CD14-positive monocyte (primary cell): Measurements from ENCODE around the gene CAD. TPM values are rescaled to one million over a fixed set of nuclear protein-coding genes. Genes with fewer than 3 reads are reported as not detected.

Experiments
- DNase-seq, 3 donors: peaks; one replicate each; pipeline ENCODE4 v3.0.0-alpha.2; 2011 to 2022
- H2AFZ ChIP-seq: 2 replicates; pipeline ENCODE4 v1.6.0; 2012; ENCODE audit warnings: mild to moderate bottlenecking, low read depth, low read length, inconsistent platforms; ENCODE audit not compliant: insufficient read depth, poor library complexity, severe bottlenecking
- H3K27ac ChIP-seq, 2 donors: 1 replicate in 1 of 2; 2 replicates in 1 of 2; pipeline ENCODE4 v1.5.1; 2012 to 2013; ENCODE audit warnings: low read length in 2 of 2, control low read depth in 1 of 2, inconsistent platforms in 1 of 2, low read depth in 1 of 2, mild to moderate bottlenecking in 1 of 2
- H3K27me3 ChIP-seq, 2 donors: one replicate each; pipeline versions ENCODE4 v1.6.0 to v1.6.1; 2011 to 2013; ENCODE audit warnings: low read length in 2 of 2; ENCODE audit not compliant: control insufficient read depth in 2 of 2, insufficient read depth in 2 of 2
- H3K36me3 ChIP-seq, 2 donors: replicated peaks in 1 of 2; 1 replicate in 1 of 2; 2 replicates in 1 of 2; pipeline versions ENCODE4 v1.5.1 to v1.6.1; 2012 to 2013; ENCODE audit warnings: low read length in 2 of 2, control low read depth in 1 of 2, inconsistent platforms in 1 of 2, mild to moderate bottlenecking in 1 of 2; ENCODE audit not compliant: insufficient read depth in 2 of 2, control insufficient read depth in 1 of 2
- H3K4me1 ChIP-seq, 2 donors: 1 replicate in 1 of 2; 2 replicates in 1 of 2; pipeline versions ENCODE4 v1.5.1 to v1.6.1; 2012 to 2013; ENCODE audit warnings: low read length in 2 of 2, control low read depth in 1 of 2, inconsistent platforms in 1 of 2, mild to moderate bottlenecking in 1 of 2, moderate library complexity in 1 of 2; ENCODE audit not compliant: insufficient read depth in 2 of 2, control insufficient read depth in 1 of 2
- H3K4me2 ChIP-seq: replicated peaks from 2 replicates; pipeline ENCODE3; 2012; ENCODE audit warnings: low read length, moderate library complexity, mild to moderate bottlenecking; ENCODE audit not compliant: poor library complexity, severe bottlenecking; ENCODE audit errors: extremely low read depth
- H3K4me3 ChIP-seq, 3 experiments: fragments of 200-600 bp in 1 of 3; sonication (generic) in 1 of 3; replicated peaks in 1 of 3; 1 replicate in 2 of 3; 2 replicates in 1 of 3; pipeline ENCODE4 v1.5.1; 2011 to 2013; ENCODE audit warnings: low read length in 3 of 3, mild to moderate bottlenecking in 3 of 3, control low read depth in 2 of 3, low read depth in 2 of 3, inconsistent platforms in 1 of 3, moderate library complexity in 1 of 3
- H3K79me2 ChIP-seq: 2 replicates; pipeline ENCODE4 v1.6.0; 2012; ENCODE audit warnings: mild to moderate bottlenecking, control low read depth, inconsistent platforms, low read length, moderate library complexity; ENCODE audit not compliant: insufficient read depth
- H3K9ac ChIP-seq: 2 replicates; pipeline ENCODE4 v1.6.0; 2017; ENCODE audit warnings: low read length, mild to moderate bottlenecking; ENCODE audit not compliant: insufficient read depth, poor library complexity, severe bottlenecking
- H3K9me3 ChIP-seq, 2 donors: replicated peaks in 1 of 2; 1 replicate in 1 of 2; 2 replicates in 1 of 2; pipeline versions ENCODE4 v1.5.1 to v1.6.1; 2012 to 2013; ENCODE audit warnings: low read length in 2 of 2, control low read depth in 1 of 2; ENCODE audit not compliant: control insufficient read depth in 1 of 2, insufficient read depth in 1 of 2
- H4K20me1 ChIP-seq: 2 replicates; pipeline ENCODE4 v1.6.0; 2012; ENCODE audit warnings: mild to moderate bottlenecking, low read length, control low read depth, moderate library complexity; ENCODE audit not compliant: insufficient read depth
- H3K27ac Mint-ChIP-seq, 7 donors: one replicate each; pipeline ENCODE4 v1.8.0; 2020; ENCODE audit warnings: mild to moderate bottlenecking in 7 of 7, mixed read lengths in 7 of 7, moderate library complexity in 6 of 7, inconsistent platforms in 2 of 7
- H3K27me3 Mint-ChIP-seq, 3 donors: one replicate each; pipeline ENCODE4 v1.8.0; 2021 to 2022; ENCODE audit warnings: low read depth in 3 of 3, mild to moderate bottlenecking in 3 of 3, mixed read lengths in 3 of 3, moderate library complexity in 3 of 3, inconsistent platforms in 1 of 3
- H3K36me3 Mint-ChIP-seq, 2 donors: one replicate each; pipeline ENCODE4 v1.8.0; 2020; ENCODE audit warnings: mixed read lengths in 2 of 2, inconsistent platforms in 1 of 2, mild to moderate bottlenecking in 1 of 2
- H3K4me1 Mint-ChIP-seq: one replicate; pipeline ENCODE4 v1.8.0; 2020; ENCODE audit warnings: mild to moderate bottlenecking, mixed read lengths
- H3K4me3 Mint-ChIP-seq, 2 donors: one replicate each; pipeline ENCODE4 v1.8.0; 2020; ENCODE audit warnings: mild to moderate bottlenecking in 2 of 2, mixed read lengths in 2 of 2, moderate library complexity in 1 of 2
- H3K9me3 Mint-ChIP-seq, 7 donors: one replicate each; pipeline ENCODE4 v1.8.0; 2020 to 2022; ENCODE audit warnings: mixed read lengths in 7 of 7, mild to moderate bottlenecking in 6 of 7, moderate library complexity in 6 of 7, inconsistent platforms in 2 of 7
- WGBS: methylation state at CpG from one replicate; pipeline ENCODE4 v1.1.5; 2013; ENCODE audit warnings: missing lambda C conversion rate; ENCODE audit not compliant: insufficient coverage; 5-methylcytosine and 5-hydroxymethylcytosine counted together
- intact Hi-C, 2 donors: fragments of 100-400 bp; cut with micrococcal nuclease; formaldehyde crosslinking; loops; one replicate each; pipeline versions ENCODE4 v1.15.0 to v1.15.1; 2023
- polyA plus RNA-seq, 3 donors: library from polyadenylated mRNA; depleted of rRNA in 1 of 3; unstranded in 2 of 3; stranded (reverse) in 1 of 3; fragments of 300-500 nt in 2 of 3; fragments of >200 nt in 1 of 3; fragmentation: Illumina TruSeq in 2 of 3; gene quantifications; 1 replicate in 2 of 3; 2 replicates in 1 of 3; pipeline ENCODE4 v1.2.3, GENCODE V29; 2012 to 2021
- TF ChIP-seq, protein P1 (sequence below): fragments of 200-600 bp; IDR thresholded peaks from one replicate; pipeline ENCODE4 v1.8.0; 2022; ENCODE audit warnings: antibody characterized with exemption, mild to moderate bottlenecking

CAD gene
- polyA plus RNA-seq, 3 donors, result 0.71 to 17.3 (median 1.7) TPM

DNA sequence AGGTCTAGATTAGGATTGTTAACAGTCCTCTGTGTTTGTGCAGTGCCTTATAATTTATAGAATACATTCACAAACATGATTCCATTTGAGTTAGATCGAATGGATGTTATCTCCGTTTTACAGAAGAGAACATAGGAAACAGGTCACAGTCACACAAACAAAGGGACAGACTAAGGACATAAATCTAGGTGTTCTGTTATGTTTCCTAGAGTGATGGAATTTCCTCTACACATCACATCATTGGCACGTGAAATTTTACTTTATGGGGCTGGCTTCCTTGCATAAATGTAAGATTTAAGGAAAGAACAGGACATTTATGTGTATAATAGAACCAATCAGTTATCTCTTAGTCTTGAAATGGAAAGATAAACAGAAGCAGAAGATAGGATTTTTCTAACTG lies 71.4 kb downstream of the CAD start:
- intact Hi-C loops, result no loop called here
- no peak overlapping the region for H2AFZ ChIP-seq
- H3K4me1 ChIP-seq, result peaks cover 0 to 7% of the 10 kb centered on the region in 2 donors
- no peak overlapping the region for H3K27ac ChIP-seq
- H3K4me3 ChIP-seq, result no peak overlapping the region
- no peaks in the 10 kb centered on the region for H3K27me3 ChIP-seq
- no peaks in the 10 kb centered on the region for H3K9me3 ChIP-seq
- no peak overlapping the region for H3K4me2 ChIP-seq
- DNase-seq, result no peak
- Mint-ChIP-seq H3K27me3 (peaks cover 1 to 7% (median 4%) of the 10 kb centered on the region in 3 donors), H3K36me3 (no peaks in the 10 kb centered on the region), H3K9me3 (no peaks in the 10 kb centered on the region), H3K4me1 (peaks cover 2% of the 10 kb centered on the region), H3K4me3 (no peak overlapping the region), H3K27ac (no peak overlapping the region)
- TF ChIP-seq, protein P1, sequence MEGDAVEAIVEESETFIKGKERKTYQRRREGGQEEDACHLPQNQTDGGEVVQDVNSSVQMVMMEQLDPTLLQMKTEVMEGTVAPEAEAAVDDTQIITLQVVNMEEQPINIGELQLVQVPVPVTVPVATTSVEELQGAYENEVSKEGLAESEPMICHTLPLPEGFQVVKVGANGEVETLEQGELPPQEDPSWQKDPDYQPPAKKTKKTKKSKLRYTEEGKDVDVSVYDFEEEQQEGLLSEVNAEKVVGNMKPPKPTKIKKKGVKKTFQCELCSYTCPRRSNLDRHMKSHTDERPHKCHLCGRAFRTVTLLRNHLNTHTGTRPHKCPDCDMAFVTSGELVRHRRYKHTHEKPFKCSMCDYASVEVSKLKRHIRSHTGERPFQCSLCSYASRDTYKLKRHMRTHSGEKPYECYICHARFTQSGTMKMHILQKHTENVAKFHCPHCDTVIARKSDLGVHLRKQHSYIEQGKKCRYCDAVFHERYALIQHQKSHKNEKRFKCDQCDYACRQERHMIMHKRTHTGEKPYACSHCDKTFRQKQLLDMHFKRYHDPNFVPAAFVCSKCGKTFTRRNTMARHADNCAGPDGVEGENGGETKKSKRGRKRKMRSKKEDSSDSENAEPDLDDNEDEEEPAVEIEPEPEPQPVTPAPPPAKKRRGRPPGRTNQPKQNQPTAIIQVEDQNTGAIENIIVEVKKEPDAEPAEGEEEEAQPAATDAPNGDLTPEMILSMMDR, result no peak
- no CpG with 5 or more reads among the region's 3 CpGs for WGBS
- H3K36me3 ChIP-seq, result no peaks in the 10 kb centered on the region
- no peaks in the 10 kb centered on the region for H3K79me2 ChIP-seq
- H4K20me1 ChIP-seq, result no peaks in the 10 kb centered on the region
- no peak overlapping the region for H3K9ac ChIP-seq

DNA sequence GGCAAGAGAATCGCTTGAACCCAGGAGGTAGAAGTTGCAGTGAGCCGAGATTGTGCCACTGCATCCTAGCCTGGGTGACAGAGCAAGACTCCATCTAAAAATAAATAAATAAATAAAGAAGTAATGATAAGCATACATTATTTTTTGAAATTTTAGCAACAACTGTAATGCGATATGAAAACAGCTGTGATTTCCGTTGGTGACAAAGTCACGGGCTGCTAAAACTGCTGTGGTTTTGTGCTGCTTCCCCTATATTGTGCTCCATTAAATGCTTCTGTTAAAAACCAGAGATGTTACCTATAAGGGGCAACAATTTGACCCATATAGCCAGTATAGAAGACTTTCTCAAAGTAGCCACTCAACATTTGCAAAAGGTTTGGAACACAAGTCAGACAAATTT lies 73.4 kb downstream of the CAD start:
- Histone ChIP-seq H3K4me1 (peaks cover 0 to 7% of the 10 kb centered on the region in 2 donors), H3K27me3 (no peaks in the 10 kb centered on the region), H3K4me3 (no peak overlapping the region), H2AFZ (no peak overlapping the region), H3K9me3 (no peaks in the 10 kb centered on the region), H3K4me2 (no peak overlapping the region), H3K27ac (no peak overlapping the region), H3K9ac (no peak overlapping the region), H4K20me1 (no peaks in the 10 kb centered on the region), H3K36me3 (no peaks in the 10 kb centered on the region), H3K79me2 (no peaks in the 10 kb centered on the region)
- no peaks in the 10 kb centered on the region for H3K4me1 Mint-ChIP-seq
- H3K27ac Mint-ChIP-seq, result no peak overlapping the region
- TF ChIP-seq, protein P1, result no peak
- no peaks in the 10 kb centered on the region for H3K36me3 Mint-ChIP-seq
- intact Hi-C loops, result no loop called here
- 22% methylated on average over 3 of the region's 5 CpGs for WGBS
- H3K27me3 Mint-ChIP-seq, result peaks cover 1 to 9% (median 4%) of the 10 kb centered on the region in 3 donors
- DNase-seq, result no peak
- no peaks in the 10 kb centered on the region for H3K9me3 Mint-ChIP-seq
- H3K4me3 Mint-ChIP-seq, result no peak overlapping the region
